Chondrocyte (in vitro differentiated cells): ENCODE results near the gene NATD1. TPM values are rescaled to one million over a fixed set of nuclear protein-coding genes. Genes with fewer than 3 reads are reported as not detected.
A peak's percentile ranks its signal among the peaks of the same experiment; 100 is the strongest.

Source experiments
- DNase-seq: peaks from one replicate; pipeline ENCODE4 v3.0.0; 2021; ENCODE audit warnings: mixed read lengths, low spot score
- H3K27ac Mint-ChIP-seq: one replicate; pipeline ENCODE4 v1.8.0; 2021; ENCODE audit warnings: mild to moderate bottlenecking, moderate library complexity, mixed read lengths; ENCODE audit not compliant: unreplicated experiment
- H3K27me3 Mint-ChIP-seq: 2 replicates; pipeline ENCODE4 v1.8.0; 2021; ENCODE audit warnings: low read depth, mixed read lengths
- H3K36me3 Mint-ChIP-seq: 2 replicates; pipeline ENCODE4 v1.8.0; 2021; ENCODE audit warnings: low read depth, mixed read lengths
- H3K4me1 Mint-ChIP-seq: 2 replicates; pipeline ENCODE4 v1.8.0; 2021; ENCODE audit warnings: low read depth, mild to moderate bottlenecking, mixed read lengths
- H3K4me3 Mint-ChIP-seq: one replicate; pipeline ENCODE4 v1.8.0; 2021; ENCODE audit warnings: mild to moderate bottlenecking, moderate library complexity, mixed read lengths; ENCODE audit not compliant: unreplicated experiment
- H3K9me3 Mint-ChIP-seq: 2 replicates; pipeline ENCODE4 v1.8.0; 2021; ENCODE audit warnings: low read depth, mixed read lengths
- total RNA-seq: library from RNA; stranded (reverse); gene quantifications from 3 replicates; pipeline ENCODE4 v1.2.1, GENCODE V29; 2021
- TF ChIP-seq, protein P1 (sequence below): fragments of 200-600 bp; sonication (generic); IDR thresholded peaks from 2 replicates; pipeline ENCODE4 v1.5.0; 2021; ENCODE audit warnings: antibody characterized with exemption, mild to moderate bottlenecking, moderate library complexity

NATD1 gene
- total RNA-seq, 1 donor from 2014 or later, result 17.2 TPM

DNA sequence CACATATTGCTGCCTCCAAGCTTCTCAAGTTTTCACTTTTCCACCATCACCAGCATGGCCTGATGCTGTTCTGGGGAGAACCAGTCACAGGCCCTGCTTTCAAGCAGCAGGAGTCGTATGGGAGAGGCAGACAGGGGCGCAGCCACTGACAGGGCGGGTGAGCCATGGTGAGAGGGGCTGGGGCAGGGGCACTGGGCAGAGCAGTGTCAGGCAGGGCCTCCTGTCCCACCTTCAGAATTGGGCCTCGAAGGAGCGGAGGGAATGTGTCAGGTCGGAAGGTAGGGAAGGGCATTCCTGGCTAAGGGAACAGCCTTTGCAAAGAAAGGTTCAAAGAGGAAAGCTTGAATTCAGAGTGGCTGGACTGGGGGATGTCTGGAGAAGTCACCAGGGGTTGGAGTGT, 26.4 kb upstream of the NATD1 start:
- Mint-ChIP-seq H3K4me1 (peaks cover 37% of the 10 kb centered on the region), H3K4me3 (no peak overlapping the region), H3K27ac (no peak overlapping the region), H3K27me3 (no peaks in the 10 kb centered on the region), H3K36me3 (no peaks in the 10 kb centered on the region), H3K9me3 (no peaks in the 10 kb centered on the region)
- TF ChIP-seq, protein P1, sequence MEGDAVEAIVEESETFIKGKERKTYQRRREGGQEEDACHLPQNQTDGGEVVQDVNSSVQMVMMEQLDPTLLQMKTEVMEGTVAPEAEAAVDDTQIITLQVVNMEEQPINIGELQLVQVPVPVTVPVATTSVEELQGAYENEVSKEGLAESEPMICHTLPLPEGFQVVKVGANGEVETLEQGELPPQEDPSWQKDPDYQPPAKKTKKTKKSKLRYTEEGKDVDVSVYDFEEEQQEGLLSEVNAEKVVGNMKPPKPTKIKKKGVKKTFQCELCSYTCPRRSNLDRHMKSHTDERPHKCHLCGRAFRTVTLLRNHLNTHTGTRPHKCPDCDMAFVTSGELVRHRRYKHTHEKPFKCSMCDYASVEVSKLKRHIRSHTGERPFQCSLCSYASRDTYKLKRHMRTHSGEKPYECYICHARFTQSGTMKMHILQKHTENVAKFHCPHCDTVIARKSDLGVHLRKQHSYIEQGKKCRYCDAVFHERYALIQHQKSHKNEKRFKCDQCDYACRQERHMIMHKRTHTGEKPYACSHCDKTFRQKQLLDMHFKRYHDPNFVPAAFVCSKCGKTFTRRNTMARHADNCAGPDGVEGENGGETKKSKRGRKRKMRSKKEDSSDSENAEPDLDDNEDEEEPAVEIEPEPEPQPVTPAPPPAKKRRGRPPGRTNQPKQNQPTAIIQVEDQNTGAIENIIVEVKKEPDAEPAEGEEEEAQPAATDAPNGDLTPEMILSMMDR, result no peak
- DNase-seq, result no peak

DNA sequence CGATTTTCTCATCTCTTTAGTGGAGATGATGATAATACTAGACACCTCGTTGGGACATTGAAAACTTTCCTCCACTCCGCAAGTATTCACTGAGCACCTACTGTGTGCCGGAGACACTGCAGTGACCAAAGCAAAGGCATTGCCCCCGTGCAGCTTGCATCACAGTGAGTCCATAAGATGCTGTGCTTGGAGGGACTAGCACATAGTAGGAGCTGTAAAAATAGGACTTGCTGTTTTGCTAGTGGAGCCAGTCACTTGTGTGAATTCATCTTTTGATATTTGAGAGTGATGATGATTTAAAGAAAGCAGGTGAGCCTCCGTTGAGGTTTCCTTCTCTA, 26.0 kb upstream of the NATD1 start:
- Mint-ChIP-seq H3K4me3 (no peak overlapping the region), H3K9me3 (no peaks in the 10 kb centered on the region), H3K27me3 (no peaks in the 10 kb centered on the region), H3K36me3 (no peaks in the 10 kb centered on the region), H3K27ac (no peak overlapping the region), H3K4me1 (peaks cover 40% of the 10 kb centered on the region)
- no peak for DNase-seq
- TF ChIP-seq, protein P1, result no peak

DNA sequence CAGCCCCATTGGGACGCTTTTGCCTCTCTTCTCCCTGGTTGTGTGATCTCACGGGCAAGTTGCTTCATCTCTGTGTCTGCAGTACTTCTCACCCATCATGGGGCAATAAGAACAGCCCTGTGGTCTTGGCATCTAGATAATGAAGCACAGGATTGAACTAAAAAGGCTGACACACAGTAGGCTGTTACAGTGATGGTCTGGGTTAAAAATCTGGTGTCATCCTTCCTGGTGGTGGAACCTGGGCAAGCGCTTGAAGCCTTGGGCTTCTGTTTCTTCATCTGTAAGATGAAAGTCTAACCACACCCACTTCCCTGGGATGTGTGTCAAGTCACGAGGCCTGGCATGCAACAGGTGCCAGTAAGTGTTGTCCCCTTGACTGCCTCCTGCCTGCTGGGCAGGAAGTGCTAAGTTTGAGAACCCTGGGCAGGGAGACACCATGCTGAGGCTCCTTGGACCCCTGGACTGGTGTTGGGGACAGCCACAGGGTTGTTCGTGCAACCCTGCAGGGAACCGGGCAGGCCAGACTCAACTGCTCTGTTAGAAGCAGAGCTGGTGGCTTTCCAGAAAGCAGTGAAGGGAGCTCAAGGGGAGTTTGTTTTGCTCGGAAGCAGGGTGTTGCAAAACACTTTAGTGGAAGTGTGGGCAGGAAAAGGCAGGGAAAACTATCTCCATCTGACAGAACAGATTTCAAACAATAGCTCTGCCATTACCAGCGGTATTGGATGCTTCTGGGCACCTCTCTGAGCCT, 25.4 kb upstream of the NATD1 start:
- Mint-ChIP-seq H3K9me3 (no peaks in the 10 kb centered on the region), H3K4me3 (no peak overlapping the region), H3K27ac (no peak overlapping the region), H3K27me3 (no peaks in the 10 kb centered on the region), H3K4me1 (peaks cover 40% of the 10 kb centered on the region), H3K36me3 (no peaks in the 10 kb centered on the region)
- TF ChIP-seq, protein P1, result peak; percentile 8
- DNase-seq, result no peak

DNA sequence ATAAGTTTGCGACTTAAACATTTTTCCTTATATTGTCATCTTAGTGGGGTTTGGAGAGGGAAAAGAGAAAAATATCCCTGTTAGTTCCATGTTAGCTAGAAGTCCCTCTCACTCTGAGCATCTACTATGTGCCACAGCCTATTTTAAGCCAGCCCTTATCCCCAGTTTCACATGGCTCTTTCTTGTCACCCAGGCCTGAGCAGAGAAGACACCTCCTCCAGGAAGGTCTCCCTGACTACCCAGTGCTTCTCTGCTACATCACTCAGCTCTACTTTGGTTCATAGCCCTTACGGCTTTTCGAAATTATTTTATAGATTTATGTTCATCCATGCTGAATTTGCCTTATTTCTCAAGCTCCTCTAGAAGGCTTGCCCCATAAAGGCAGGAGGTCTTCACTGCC, 24.1 kb upstream of the NATD1 start:
- Mint-ChIP-seq H3K4me1 (peaks cover 30% of the 10 kb centered on the region), H3K4me3 (no peak overlapping the region), H3K9me3 (no peaks in the 10 kb centered on the region), H3K27ac (no peak overlapping the region), H3K27me3 (no peaks in the 10 kb centered on the region), H3K36me3 (no peaks in the 10 kb centered on the region)
- DNase-seq, result no peak
- TF ChIP-seq, protein P1, result no peak

DNA sequence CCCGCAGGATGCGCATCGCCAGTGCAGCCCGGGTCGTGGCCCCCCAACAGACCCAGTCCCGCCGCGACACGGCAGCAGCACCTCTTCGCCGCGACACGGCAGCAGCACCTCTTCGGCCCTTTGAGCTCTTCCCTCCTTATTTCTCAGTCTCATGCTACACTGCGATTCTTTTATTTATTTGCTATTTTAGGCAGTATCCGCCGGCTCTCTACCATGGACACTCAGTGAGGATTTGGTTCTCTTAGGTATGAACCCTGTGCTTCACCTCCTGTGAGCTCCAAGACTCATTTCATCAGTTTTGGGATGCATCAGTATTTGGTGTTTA, 23.0 kb upstream of the NATD1 start:
- peak overlapping the region; percentile 62 for H3K27ac Mint-ChIP-seq
- H3K9me3 Mint-ChIP-seq, result no peaks in the 10 kb centered on the region
- TF ChIP-seq, protein P1, result peak; percentile 27
- no peaks in the 10 kb centered on the region for H3K27me3 Mint-ChIP-seq
- H3K36me3 Mint-ChIP-seq, result no peaks in the 10 kb centered on the region
- peaks cover 20% of the 10 kb centered on the region for H3K4me1 Mint-ChIP-seq
- H3K4me3 Mint-ChIP-seq, result peak overlapping the region; percentile 64
- DNase-seq, result no peak
